ENCODE measurements around the gene CRYL1.

GRCh38 chr13:20411638-20412342 is 113.9 kb downstream of the CRYL1 start:
- TF ChIP-seq POLR2A (conservative IDR thresholded peaks at IDR 0.05), result no peak
- no peak for TF ChIP-seq CREB1 (IDR thresholded peaks at IDR 0.05)
- no peak for TF ChIP-seq CREB1 (CRISPR knock-in tag; IDR thresholded peaks at IDR 0.05)
- no peak for TF ChIP-seq REST (IDR thresholded peaks at IDR 0.05; ENCODE audit: borderline replicate concordance)
- TF ChIP-seq REST (CRISPR knock-in tag; IDR thresholded peaks at IDR 0.05; ENCODE audit: low read depth), result no peak
- no peak for TF ChIP-seq TBP (optimal IDR thresholded peaks at IDR 0.05; ENCODE audit: low read depth, low read length)

All from K562 (cell line).